ENCODE results near the gene PTPRN2.
"Not testable (repeated sequence)": the region's sequence is repeated elsewhere in the genome, so short reads cannot be mapped to it uniquely, and the experiment has no call there.

The PTPRN2 gene

DNA sequence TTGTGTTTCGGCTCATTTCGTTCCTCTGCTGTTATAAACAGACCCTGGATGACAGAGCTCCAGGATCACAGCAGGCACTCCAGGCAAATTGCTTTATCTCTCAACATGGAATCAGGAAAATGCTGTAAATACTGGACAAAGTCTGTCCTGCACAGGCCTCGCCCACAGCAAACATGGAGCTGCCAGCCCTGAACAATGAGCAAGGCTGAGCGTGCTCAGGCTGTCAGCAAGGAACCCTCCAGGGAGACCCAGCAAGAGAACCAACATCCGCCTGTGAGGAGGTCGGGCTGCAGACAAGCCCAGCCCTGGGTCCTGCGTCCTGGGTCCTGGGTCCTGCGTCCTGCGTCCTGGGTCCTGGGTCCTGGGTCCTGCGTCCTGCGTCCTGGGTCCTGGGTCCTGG lies 180.8 kb downstream of the PTPRN2 start:
- Histone ChIP-seq H3K4ac (ENCODE audit: low read depth, low read length) (no peak overlapping the region), H2BK15ac (replicated peaks; ENCODE audit: low read depth) (no peak overlapping the region), H3K27ac (ENCODE audit: low read depth, low read length) (no peak overlapping the region), H3K4me3 (ENCODE audit: low read length) (no peak overlapping the region), H3K79me2 (ENCODE audit: control insufficient read depth, insufficient read depth, low read length) (no peaks in the 10 kb centered on the region), H3K27me3 (ENCODE audit: insufficient read depth, low read length, poor library complexity) (no peaks in the 10 kb centered on the region), H3K56ac (ENCODE audit: low read length) (no peak overlapping the region), H2AK5ac (ENCODE audit: low read length) (no peak overlapping the region), H4K5ac (ENCODE audit: low read length) (no peak overlapping the region), H3K18ac (ENCODE audit: low read length) (no peak overlapping the region), H2BK120ac (ENCODE audit: low read depth, low read length) (no peak overlapping the region), H3K9ac (ENCODE audit: low read length) (no peak overlapping the region), H3K36me3 (ENCODE audit: control insufficient read depth, insufficient read depth, low read length) (no peaks in the 10 kb centered on the region), H3K79me1 (ENCODE audit: low read length) (no peaks in the 10 kb centered on the region), H3K23ac (ENCODE audit: low read length) (no peak overlapping the region), H4K8ac (ENCODE audit: low read depth, low read length) (no peak overlapping the region), H3K4me1 (ENCODE audit: control insufficient read depth, low read depth, low read length) (no peaks in the 10 kb centered on the region), H3K4me2 (ENCODE audit: low read length) (no peak overlapping the region), H2BK5ac (ENCODE audit: low read length) (no peak overlapping the region)
- no peak for DNase-seq
- no CpG with 5 or more reads among the region's 11 CpGs for WGBS (ENCODE audit: extremely low coverage, insufficient coverage, low lambda C conversion rate)

DNA sequence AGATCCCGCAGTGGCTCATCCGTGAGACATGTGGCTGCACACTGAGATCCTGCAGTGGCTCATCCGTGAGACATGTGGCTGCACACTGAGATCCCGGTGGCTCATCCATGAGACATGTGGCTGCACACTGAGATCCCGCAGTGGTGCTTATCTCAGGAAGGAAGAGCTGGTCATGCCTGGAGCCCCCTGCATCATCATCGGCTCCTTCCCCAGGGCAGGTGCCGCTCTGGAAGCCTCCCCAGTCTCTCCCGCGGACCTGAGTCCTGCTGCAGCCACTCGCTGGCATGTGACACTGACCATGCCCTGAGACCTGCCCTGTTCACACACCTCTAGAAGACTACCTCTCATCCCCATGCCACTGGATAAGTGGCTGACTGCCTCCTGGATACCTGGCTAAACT lies 181.3 kb downstream of the PTPRN2 start:
- H3K4ac ChIP-seq (ENCODE audit: low read depth, low read length), result no peak overlapping the region
- H2BK120ac ChIP-seq (ENCODE audit: low read depth, low read length), result no peak overlapping the region
- H3K4me2 ChIP-seq (ENCODE audit: low read length), result no peak overlapping the region
- H3K4me3 ChIP-seq (ENCODE audit: low read length), result no peak overlapping the region
- H3K27me3 ChIP-seq (ENCODE audit: insufficient read depth, low read length, poor library complexity), result no peaks in the 10 kb centered on the region
- H3K79me2 ChIP-seq (ENCODE audit: control insufficient read depth, insufficient read depth, low read length), result no peaks in the 10 kb centered on the region
- H3K36me3 ChIP-seq (ENCODE audit: control insufficient read depth, insufficient read depth, low read length), result no peaks in the 10 kb centered on the region
- H2AK5ac ChIP-seq (ENCODE audit: low read length), result no peak overlapping the region
- WGBS (ENCODE audit: extremely low coverage, insufficient coverage, low lambda C conversion rate), result no CpG with 5 or more reads among the region's 10 CpGs
- no peak overlapping the region for H4K8ac ChIP-seq (ENCODE audit: low read depth, low read length)
- no peak overlapping the region for H2BK15ac ChIP-seq (replicated peaks; ENCODE audit: low read depth)
- H3K56ac ChIP-seq (ENCODE audit: low read length), result no peak overlapping the region
- no peak overlapping the region for H2BK5ac ChIP-seq (ENCODE audit: low read length)
- H3K79me1 ChIP-seq (ENCODE audit: low read length), result no peaks in the 10 kb centered on the region
- H3K23ac ChIP-seq (ENCODE audit: low read length), result no peak overlapping the region
- no peak overlapping the region for H3K9ac ChIP-seq (ENCODE audit: low read length)
- H3K18ac ChIP-seq (ENCODE audit: low read length), result no peak overlapping the region
- H3K27ac ChIP-seq (ENCODE audit: low read depth, low read length), result no peak overlapping the region
- no peak for DNase-seq
- H4K5ac ChIP-seq (ENCODE audit: low read length), result no peak overlapping the region
- no peaks in the 10 kb centered on the region for H3K4me1 ChIP-seq (ENCODE audit: control insufficient read depth, low read depth, low read length)

DNA sequence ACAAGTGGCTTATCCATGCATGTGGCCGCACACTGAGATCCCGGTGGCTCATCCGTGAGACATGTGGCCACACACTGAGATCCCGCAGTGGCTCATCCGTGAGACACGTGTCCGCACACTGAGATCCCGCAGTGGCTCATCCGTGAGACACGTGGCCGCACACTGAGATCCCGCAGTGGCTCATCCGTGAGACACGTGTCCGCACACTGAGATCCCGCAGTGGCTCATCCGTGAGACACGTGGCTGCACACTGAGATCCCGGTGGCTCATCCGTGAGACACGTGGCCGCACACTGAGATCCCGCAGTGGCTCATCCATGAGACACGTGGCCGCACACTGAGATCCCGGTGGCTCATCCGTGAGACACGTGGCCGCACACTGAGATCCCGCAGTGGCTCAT lies 181.9 kb downstream of the PTPRN2 start:
- no CpG with 5 or more reads among the region's 30 CpGs for WGBS (ENCODE audit: extremely low coverage, insufficient coverage, low lambda C conversion rate)
- not testable (repeated sequence) for H3K79me2 ChIP-seq (ENCODE audit: control insufficient read depth, insufficient read depth, low read length)

DNA sequence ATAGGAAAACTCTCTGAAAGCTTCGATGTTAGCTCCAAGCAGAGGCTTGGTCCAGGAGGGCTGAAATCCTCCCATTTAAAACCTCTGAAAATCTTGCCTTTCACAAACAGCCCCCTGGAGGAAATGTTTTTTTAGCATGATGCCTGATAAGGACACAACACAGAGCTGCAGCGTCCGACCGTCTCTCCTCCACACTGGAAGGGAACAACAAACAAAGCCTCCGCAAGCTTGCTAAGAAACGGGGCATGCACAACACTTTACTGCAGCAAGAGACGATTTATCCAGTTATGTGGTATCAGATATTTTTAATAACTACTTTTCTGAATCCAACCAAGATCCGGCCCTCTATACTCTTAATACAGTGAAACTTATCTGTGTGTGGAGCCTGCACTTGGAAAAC lies 182.3 kb downstream of the PTPRN2 start:
- H2BK120ac ChIP-seq (ENCODE audit: low read depth, low read length), result no peak overlapping the region
- DNase-seq, result no peak
- H3K4me2 ChIP-seq (ENCODE audit: low read length), result no peak overlapping the region
- H2BK15ac ChIP-seq (replicated peaks; ENCODE audit: low read depth), result no peak overlapping the region
- no peak overlapping the region for H4K5ac ChIP-seq (ENCODE audit: low read length)
- H3K56ac ChIP-seq (ENCODE audit: low read length), result no peak overlapping the region
- H3K4ac ChIP-seq (ENCODE audit: low read depth, low read length), result no peak overlapping the region
- no peaks in the 10 kb centered on the region for H3K4me1 ChIP-seq (ENCODE audit: control insufficient read depth, low read depth, low read length)
- H4K8ac ChIP-seq (ENCODE audit: low read depth, low read length), result no peak overlapping the region
- WGBS (ENCODE audit: extremely low coverage, insufficient coverage, low lambda C conversion rate), result no CpG with 5 or more reads among the region's 8 CpGs
- H3K27ac ChIP-seq (ENCODE audit: low read depth, low read length), result no peak overlapping the region
- no peak overlapping the region for H3K23ac ChIP-seq (ENCODE audit: low read length)
- H2BK5ac ChIP-seq (ENCODE audit: low read length), result no peak overlapping the region
- H3K18ac ChIP-seq (ENCODE audit: low read length), result no peak overlapping the region
- H3K36me3 ChIP-seq (ENCODE audit: control insufficient read depth, insufficient read depth, low read length), result no peaks in the 10 kb centered on the region
- no peaks in the 10 kb centered on the region for H3K79me1 ChIP-seq (ENCODE audit: low read length)
- H3K27me3 ChIP-seq (ENCODE audit: insufficient read depth, low read length, poor library complexity), result no peaks in the 10 kb centered on the region
- no peak overlapping the region for H3K9ac ChIP-seq (ENCODE audit: low read length)
- H3K79me2 ChIP-seq (ENCODE audit: control insufficient read depth, insufficient read depth, low read length), result no peaks in the 10 kb centered on the region
- no peak overlapping the region for H2AK5ac ChIP-seq (ENCODE audit: low read length)
- no peak overlapping the region for H3K4me3 ChIP-seq (ENCODE audit: low read length)

More for the DNA sequence above, 181.9 kb downstream of the PTPRN2 start:
- not testable (repeated sequence) for H2BK5ac ChIP-seq (ENCODE audit: low read length); H4K5ac ChIP-seq (ENCODE audit: low read length); H2BK15ac ChIP-seq (replicated peaks; ENCODE audit: low read depth); DNase-seq; H3K4me1 ChIP-seq (ENCODE audit: control insufficient read depth, low read depth, low read length); H3K4me2 ChIP-seq (ENCODE audit: low read length); H2AK5ac ChIP-seq (ENCODE audit: low read length); H3K79me1 ChIP-seq (ENCODE audit: low read length); H3K18ac ChIP-seq (ENCODE audit: low read length); H3K27ac ChIP-seq (ENCODE audit: low read depth, low read length); H3K4me3 ChIP-seq (ENCODE audit: low read length); H2BK120ac ChIP-seq (ENCODE audit: low read depth, low read length); H3K23ac ChIP-seq (ENCODE audit: low read length); H3K56ac ChIP-seq (ENCODE audit: low read length); H4K8ac ChIP-seq (ENCODE audit: low read depth, low read length); H3K27me3 ChIP-seq (ENCODE audit: insufficient read depth, low read length, poor library complexity); H3K9ac ChIP-seq (ENCODE audit: low read length); H3K36me3 ChIP-seq (ENCODE audit: control insufficient read depth, insufficient read depth, low read length); H3K4ac ChIP-seq (ENCODE audit: low read depth, low read length)

DNA sequence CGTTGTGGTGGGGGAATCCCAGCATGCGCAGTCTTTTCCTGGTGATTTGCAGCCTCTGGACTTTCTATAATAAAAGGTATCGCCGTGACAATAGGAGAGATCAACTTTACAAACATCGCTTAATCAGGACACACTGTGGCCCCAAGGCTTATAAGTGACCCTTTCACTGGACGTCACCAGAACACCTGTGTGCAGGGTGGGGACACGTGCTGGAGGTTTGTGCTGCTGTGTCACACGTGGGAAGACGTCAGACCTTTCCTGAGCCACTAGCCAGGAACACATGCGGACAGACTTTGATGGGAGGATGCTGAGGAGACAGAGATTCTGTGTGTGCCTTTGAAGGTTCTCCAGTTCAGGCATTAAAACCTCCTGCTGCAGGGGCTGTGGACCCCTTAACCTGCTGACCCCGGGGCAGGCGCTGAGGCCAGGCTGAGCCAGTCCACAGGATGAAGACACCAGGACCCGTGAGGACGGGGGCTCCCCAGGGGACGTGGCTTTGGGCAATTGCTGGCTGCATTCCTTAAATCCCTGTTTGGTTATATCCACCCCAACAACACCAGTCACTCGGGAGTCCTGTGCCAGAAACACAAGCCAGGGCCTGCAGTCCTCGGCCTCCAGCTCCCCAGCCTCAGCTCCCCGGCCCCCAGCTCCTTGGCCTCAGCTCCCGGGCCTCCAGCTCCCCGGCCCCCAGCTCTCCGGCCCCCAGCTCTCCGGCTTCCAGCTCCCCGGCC lies 183.4 kb downstream of the PTPRN2 start:
- Histone ChIP-seq H3K56ac (ENCODE audit: low read length) (no peak overlapping the region), H3K27ac (ENCODE audit: low read depth, low read length) (no peak overlapping the region), H3K9ac (ENCODE audit: low read length) (no peak overlapping the region), H3K4me3 (ENCODE audit: low read length) (no peak overlapping the region), H2BK5ac (ENCODE audit: low read length) (no peak overlapping the region), H3K4ac (ENCODE audit: low read depth, low read length) (no peak overlapping the region), H3K27me3 (ENCODE audit: insufficient read depth, low read length, poor library complexity) (no peaks in the 10 kb centered on the region), H3K79me2 (ENCODE audit: control insufficient read depth, insufficient read depth, low read length) (no peaks in the 10 kb centered on the region), H3K18ac (ENCODE audit: low read length) (no peak overlapping the region), H3K23ac (ENCODE audit: low read length) (no peak overlapping the region), H2BK15ac (replicated peaks; ENCODE audit: low read depth) (no peak overlapping the region), H2BK120ac (ENCODE audit: low read depth, low read length) (no peak overlapping the region), H4K8ac (ENCODE audit: low read depth, low read length) (no peak overlapping the region), H3K4me1 (ENCODE audit: control insufficient read depth, low read depth, low read length) (no peaks in the 10 kb centered on the region), H3K79me1 (ENCODE audit: low read length) (no peaks in the 10 kb centered on the region), H3K36me3 (ENCODE audit: control insufficient read depth, insufficient read depth, low read length) (no peaks in the 10 kb centered on the region), H3K4me2 (ENCODE audit: low read length) (no peak overlapping the region), H2AK5ac (ENCODE audit: low read length) (no peak overlapping the region), H4K5ac (ENCODE audit: low read length) (no peak overlapping the region)
- no peak for DNase-seq
- no CpG with 5 or more reads among the region's 23 CpGs for WGBS (ENCODE audit: extremely low coverage, insufficient coverage, low lambda C conversion rate)
